A549 treated with DMSO at 1 μM for 4 hours (cell line): Measurements from ENCODE around the gene MDFIC. TPM values are rescaled to one million over a fixed set of nuclear protein-coding genes. Genes with fewer than 3 reads are reported as not detected.

ENCODE experiments used
- total RNA-seq: library from RNA; stranded (reverse); fragments of 200-300 nt; extraction: Qiagen RNA extraction; gene quantifications from 5 replicates; pipeline ENCODE4 v1.2.3, GENCODE V29; 2022; ENCODE audit warnings: low read depth

Gene MDFIC
- total RNA-seq = 20.8 to 28.1 TPM (median 26.1 TPM) in 5 replicates

GRCh38 chr7:114922026-114922651, at the start of gene MDFIC:
Gene MDFIC, plus strand, starts transcription at chr7:114922094. Its CDS starts 940 bp downstream, at chr7:114923034.

